ENCODE results near the gene REEP6. TPM values are rescaled to one million over a fixed set of nuclear protein-coding genes. Genes with fewer than 3 reads are reported as not detected.

Gene REEP6
- total and polyA plus RNA-seq, 4 donors = 2.5 to 7.6 (median 4.9) TPM

DNA sequence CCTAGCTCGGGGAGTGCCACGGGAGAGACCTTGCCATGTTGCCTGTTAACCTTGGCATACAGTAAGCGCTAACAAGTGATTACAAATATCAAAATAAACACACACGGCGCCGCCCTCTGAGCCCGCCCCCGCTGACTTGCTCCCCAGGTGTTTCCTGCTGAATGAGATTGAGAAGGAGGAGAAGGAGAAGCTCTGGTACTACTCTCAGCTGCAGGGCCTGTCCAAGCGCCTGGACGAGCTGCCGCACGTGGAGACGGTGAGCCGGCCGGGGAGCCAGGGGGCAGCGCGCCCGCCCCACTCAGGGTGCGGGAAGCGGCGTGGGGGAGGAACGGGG, 36.0 kb upstream of the REEP6 start:
- no peak for DNase-seq
- H3K27ac ChIP-seq (ENCODE audit: low read depth in 1 of 2, low read length in 1 of 2) = no peak overlapping the region
- no peaks in the 10 kb centered on the region for H3K36me3 ChIP-seq (ENCODE audit: control insufficient read depth in 4 of 4, insufficient read depth in 4 of 4, low read length in 4 of 4)
- no peak overlapping the region for H3K4me3 ChIP-seq
- H3K9ac ChIP-seq (ENCODE audit: insufficient read depth in 1 of 2, low read length in 2 of 2) = no peak overlapping the region
- H3K4me1 ChIP-seq (ENCODE audit: control insufficient read depth in 5 of 5, insufficient read depth in 5 of 5, low read length in 5 of 5) = peaks cover 0 to 16% (median 0%) of the 10 kb centered on the region in 5 donors
- WGBS, 2 donors = 1 to 3% methylated on average over 22 of the region's 22 CpGs
- H3K9me3 ChIP-seq (ENCODE audit: control insufficient read depth in 4 of 4, insufficient read depth in 3 of 4, low read length in 3 of 4) = peaks cover 0 to 3% (median 0%) of the 10 kb centered on the region in 4 donors
- no peak for TF ChIP-seq CTCF (IDR thresholded peaks at IDR 0.05; ENCODE audit: control extremely low read depth, extremely low read depth)
- H3K27me3 ChIP-seq (ENCODE audit: control insufficient read depth in 3 of 3, insufficient read depth in 3 of 3, low read length in 2 of 3) = peaks cover 15 to 72% (median 27%) of the 10 kb centered on the region in 3 donors
- ATAC-seq (ENCODE audit: insufficient read depth, low FRiP score) = no peak

DNA sequence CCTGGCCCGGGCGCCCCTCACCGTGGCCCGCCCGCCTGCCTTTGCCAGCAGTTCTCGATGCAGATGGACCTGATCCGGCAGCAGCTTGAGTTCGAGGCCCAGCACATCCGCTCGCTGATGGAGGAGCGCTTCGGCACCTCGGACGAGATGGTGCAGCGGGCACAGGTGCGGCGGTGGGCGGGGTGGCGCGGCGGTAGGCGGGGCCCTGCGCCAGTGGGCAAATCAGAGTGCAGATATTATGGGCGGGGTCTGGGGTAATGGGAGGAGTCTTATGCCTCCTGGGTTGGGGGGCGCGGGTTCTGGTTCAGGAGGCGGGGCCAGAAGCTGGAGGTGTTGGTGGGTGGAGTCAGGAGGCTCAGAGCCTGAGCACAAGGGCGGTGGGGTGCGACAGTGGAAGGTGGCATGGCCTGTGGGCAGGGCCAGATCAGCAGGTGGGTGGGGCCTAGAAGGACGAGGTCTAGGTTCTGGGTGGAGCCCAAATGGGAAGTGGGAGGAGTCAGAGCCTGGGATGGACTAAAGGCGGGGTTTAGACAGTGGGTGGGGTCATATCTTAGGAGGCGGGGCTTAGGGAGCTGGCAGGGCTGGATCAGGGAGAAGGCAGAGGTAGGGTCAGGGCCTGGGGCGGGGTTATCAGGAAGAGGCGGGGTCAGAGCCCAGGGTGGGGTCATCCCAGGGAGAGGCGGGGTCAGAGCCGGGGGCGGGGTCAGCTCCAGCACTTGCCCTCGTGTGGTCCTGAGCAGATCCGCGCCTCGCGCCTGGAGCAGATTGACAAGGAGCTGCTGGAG, 35.5 kb upstream of the REEP6 start:
- ATAC-seq (ENCODE audit: insufficient read depth, low FRiP score) = peak; percentile 31

GRCh38 chr19:1456121-1456900, 34.7 kb upstream of the REEP6 start:
- H3K36me3 ChIP-seq (ENCODE audit: control insufficient read depth in 4 of 4, insufficient read depth in 4 of 4, low read length in 4 of 4) = peaks cover 0 to 4% (median 0%) of the 10 kb centered on the region in 4 donors
- peaks cover 15 to 60% (median 15%) of the 10 kb centered on the region in 3 donors for H3K27me3 ChIP-seq (ENCODE audit: control insufficient read depth in 3 of 3, insufficient read depth in 3 of 3, low read length in 2 of 3)
- peaks cover 0 to 5% (median 0%) of the 10 kb centered on the region in 4 donors for H3K9me3 ChIP-seq (ENCODE audit: control insufficient read depth in 4 of 4, insufficient read depth in 3 of 4, low read length in 3 of 4)
- H3K4me3 ChIP-seq = no peak overlapping the region
- H3K4me1 ChIP-seq (ENCODE audit: control insufficient read depth in 5 of 5, insufficient read depth in 5 of 5, low read length in 5 of 5) = peaks cover 0 to 16% (median 0%) of the 10 kb centered on the region in 5 donors
- ATAC-seq (ENCODE audit: insufficient read depth, low FRiP score) = no peak
- DNase-seq = no peak
- no peak overlapping the region for H3K9ac ChIP-seq (ENCODE audit: insufficient read depth in 1 of 2, low read length in 2 of 2)
- H3K27ac ChIP-seq (ENCODE audit: low read depth in 1 of 2, low read length in 1 of 2) = no peak overlapping the region
- 36 to 47% methylated on average over 39 to 43 of the region's 43 CpGs for WGBS, 2 donors
- no peak for TF ChIP-seq CTCF (IDR thresholded peaks at IDR 0.05; ENCODE audit: control extremely low read depth, extremely low read depth)

More for the DNA sequence above, 35.5 kb upstream of the REEP6 start:
- H3K27ac ChIP-seq (ENCODE audit: low read depth in 1 of 2, low read length in 1 of 2) = no peak overlapping the region
- H3K27me3 ChIP-seq (ENCODE audit: control insufficient read depth in 3 of 3, insufficient read depth in 3 of 3, low read length in 2 of 3) = peaks cover 15 to 68% (median 23%) of the 10 kb centered on the region in 3 donors
- no peak overlapping the region for H3K9ac ChIP-seq (ENCODE audit: insufficient read depth in 1 of 2, low read length in 2 of 2)
- H3K4me1 ChIP-seq (ENCODE audit: control insufficient read depth in 5 of 5, insufficient read depth in 5 of 5, low read length in 5 of 5) = peaks cover 0 to 16% (median 0%) of the 10 kb centered on the region in 5 donors
- DNase-seq = peak in 1 of 3 donors; percentile 50
- no peak overlapping the region for H3K4me3 ChIP-seq
- H3K9me3 ChIP-seq (ENCODE audit: control insufficient read depth in 4 of 4, insufficient read depth in 3 of 4, low read length in 3 of 4) = peaks cover 0 to 3% (median 0%) of the 10 kb centered on the region in 4 donors
- TF ChIP-seq CTCF (IDR thresholded peaks at IDR 0.05; ENCODE audit: control extremely low read depth, extremely low read depth) = no peak
- whole genome bisulfite sequencing, 2 donors = 5 to 6% methylated on average over 37 to 42 of the region's 42 CpGs
- H3K36me3 ChIP-seq (ENCODE audit: control insufficient read depth in 4 of 4, insufficient read depth in 4 of 4, low read length in 4 of 4) = no peaks in the 10 kb centered on the region

All from lung (tissue), 12 donors.